HepG2 (cell line): ENCODE data around the gene RTCA. TPM values are rescaled to one million over a fixed set of nuclear protein-coding genes. Genes with fewer than 3 reads are reported as not detected.
"Not testable (repeated sequence)": the region's sequence is repeated elsewhere in the genome, so short reads cannot be mapped to it uniquely, and the experiment has no call there.

Experiments used
- ATAC-seq: fragments of 200-7000 bp; cut with Tn5 transposase; 3 replicates; pipeline ENCODE4 v1.9.1; 2020; ENCODE audit warnings: mild to moderate bottlenecking, moderate library complexity
- BruUV-seq: library from RNA; stranded (reverse); fragments of 400-500 nt; replicated peaks from 2 replicates; lab custom pipeline; 2021; lab: Mats Ljungman, UMichigan
- CTCF ChIA-PET: fragments of 300-600 bp; formaldehyde crosslinking; extraction: SDS; loops from one replicate; lab custom pipeline; 2021; ENCODE audit warnings: low total read pairs, inconsistent platforms, low intra/inter-chr PET ratio; lab: Yijun Ruan, JAX
- POLR2A ChIA-PET: fragments of 350-600 bp; sonication (Branson Sonifier 250); formaldehyde crosslinking; loops from one replicate; lab custom pipeline; 2020; ENCODE audit warnings: antibody characterized with exemption, inconsistent platforms; lab: Yijun Ruan, JAX
- DNase-seq: peaks from one replicate; pipeline ENCODE4 v3.0.0-alpha.2; 2015; ENCODE audit warnings: low spot score
- FAIRE-seq: peaks from 3 replicates; lab custom pipeline; 2011; peaks lifted over from hg19 to GRCh38; lab: Jason Lieb, UNC
- H2AFZ ChIP-seq: one replicate; pipeline ENCODE4 v1.6.1; 2011; ENCODE audit warnings: low read length, inconsistent platforms
- H3K27ac ChIP-seq: fragments of 300-600 bp; 3 replicates; pipeline ENCODE4 v1.8.0; 2011; ENCODE audit warnings: mixed run types, mild to moderate bottlenecking, mixed read lengths, low read length, inconsistent platforms; ENCODE audit not compliant: insufficient read depth; ENCODE audit errors: extremely low read length
- H3K27me3 ChIP-seq, 2 experiments: fragments of 200-600 bp in 1 of 2; 2 replicates in 1 of 2; 3 replicates in 1 of 2; pipeline versions ENCODE4 v1.6.0 to v1.8.0; 2011; ENCODE audit warnings: low read length in 2 of 2, mild to moderate bottlenecking in 2 of 2, moderate library complexity in 2 of 2, inconsistent platforms in 1 of 2; ENCODE audit not compliant: insufficient read depth in 2 of 2, control insufficient read depth in 1 of 2
- H3K36me3 ChIP-seq, 2 experiments: fragments of 200-600 bp in 1 of 2; replicated peaks in 1 of 2; 2 replicates in 1 of 2; 3 replicates in 1 of 2; pipeline versions ENCODE4 v1.5.1 to v1.8.0; 2011; ENCODE audit warnings: low read length in 2 of 2, inconsistent platforms in 1 of 2; ENCODE audit not compliant: insufficient read depth in 2 of 2, control insufficient read depth in 1 of 2
- H3K4me1 ChIP-seq: 2 replicates; pipeline ENCODE4 v1.5.1; 2012; ENCODE audit warnings: low read length, inconsistent platforms; ENCODE audit not compliant: insufficient read depth
- H3K4me2 ChIP-seq: 2 replicates; pipeline ENCODE4 v1.6.0; 2011; ENCODE audit warnings: low read depth, low read length, inconsistent platforms
- H3K4me3 ChIP-seq, 3 experiments: fragments of 200-600 bp in 1 of 3; sonication (generic), shearing (Covaris generic) in 1 of 3; replicated peaks in 1 of 3; 2 replicates each; pipeline ENCODE4 v1.5.1; 2011 to 2016; ENCODE audit warnings: low read length in 3 of 3, inconsistent platforms in 2 of 3, low read depth in 2 of 3, mild to moderate bottlenecking in 2 of 3, control low read depth in 1 of 3, mixed read lengths in 1 of 3; ENCODE audit not compliant: insufficient read depth in 1 of 3
- H3K79me2 ChIP-seq: one replicate; pipeline ENCODE4 v1.6.1; 2011; ENCODE audit warnings: low read length, inconsistent platforms; ENCODE audit not compliant: insufficient read depth
- H3K9ac ChIP-seq: 2 replicates; pipeline ENCODE4 v1.6.0; 2011; ENCODE audit warnings: mild to moderate bottlenecking, low read depth, low read length, inconsistent platforms; ENCODE audit not compliant: insufficient read depth
- H3K9me3 ChIP-seq: 2 replicates; pipeline ENCODE4 v1.5.1; 2012; ENCODE audit warnings: mild to moderate bottlenecking, low read length
- H4K20me1 ChIP-seq: 2 replicates; pipeline ENCODE4 v1.6.0; 2011; ENCODE audit warnings: inconsistent platforms, mild to moderate bottlenecking, low read length, moderate library complexity; ENCODE audit not compliant: insufficient read depth
- ATAD3A ChIP-seq: sonication (generic); formaldehyde crosslinking; IDR thresholded peaks from 2 replicates; pipeline ENCODE4 v1.4.0; 2020; ENCODE audit warnings: missing genetic modification reagents
- FOXA3 ChIP-seq: IDR thresholded peaks from 2 replicates; pipeline ENCODE4 v1.6.1; 2016; ENCODE audit warnings: missing genetic modification reagents, missing compliant biosample characterization
- HOXA9 ChIP-seq: sonication (generic); formaldehyde crosslinking; IDR thresholded peaks from 2 replicates; pipeline ENCODE4 v1.8.1; 2022; ENCODE audit warnings: missing genetic modification reagents, mild to moderate bottlenecking, moderate library complexity, borderline replicate concordance
- MEIS2 ChIP-seq: sonication (generic); formaldehyde crosslinking; IDR thresholded peaks from 2 replicates; pipeline ENCODE4 v1.9.0; 2021; ENCODE audit warnings: mild to moderate bottlenecking, missing genetic modification reagents
- NCOA5 ChIP-seq: sonication (generic); formaldehyde crosslinking; IDR thresholded peaks from 2 replicates; pipeline ENCODE4 v1.4.0; 2020; ENCODE audit warnings: missing genetic modification reagents
- SRSF4 ChIP-seq: fragments of 200-400 bp; formaldehyde crosslinking; IDR thresholded peaks from one replicate; pipeline ENCODE4 v1.6.1; 2018; ENCODE audit warnings: mild to moderate bottlenecking, low read depth, low read length, moderate library complexity; ENCODE audit not compliant: poor library complexity, severe bottlenecking
- ZBTB7A ChIP-seq: sonication (generic); formaldehyde crosslinking; IDR thresholded peaks from 2 replicates; pipeline ENCODE4 v1.8.0; 2022; ENCODE audit warnings: mild to moderate bottlenecking, missing genetic modification reagents
- ZNF143 ChIP-seq: sonication (generic); formaldehyde crosslinking; IDR thresholded peaks from 2 replicates; pipeline ENCODE4 v1.4.0; 2020; ENCODE audit warnings: missing genetic modification reagents
- ZNF674 ChIP-seq: sonication (generic); formaldehyde crosslinking; IDR thresholded peaks from 2 replicates; pipeline ENCODE4 v1.5.0; 2020; ENCODE audit warnings: low read depth, mild to moderate bottlenecking, missing genetic modification reagents
- ZNF761 ChIP-seq: sonication (generic); formaldehyde crosslinking; conservative IDR thresholded peaks from 2 replicates; pipeline ENCODE4 v1.4.0; 2020; ENCODE audit warnings: mild to moderate bottlenecking, missing genetic modification reagents
- ZNF839 ChIP-seq: sonication (generic); formaldehyde crosslinking; IDR thresholded peaks from 2 replicates; pipeline ENCODE4 v1.4.0; 2020; ENCODE audit warnings: missing genetic modification reagents, mild to moderate bottlenecking, borderline replicate concordance
- WGBS: methylation state at CpG from one replicate; pipeline ENCODE4 v1.1.6; 2017; ENCODE audit warnings: low lambda C conversion rate; 5-methylcytosine and 5-hydroxymethylcytosine counted together
- in situ Hi-C: cut with HindIII; loops from 2 replicates; pipeline ENCODE4 v1.10.0; 2017; ENCODE audit warnings: low pct_unique_long_range_greater_than_20kb; ENCODE audit not compliant: extremely low pct_ligation_motif_present
- intact Hi-C: fragments of 100-400 bp; cut with micrococcal nuclease; formaldehyde crosslinking; loops from one replicate; pipeline ENCODE4 v1.10.0; 2022; ENCODE audit not compliant: unreplicated experiment
- polyA plus RNA-seq, 8 experiments: library from polyadenylated mRNA; depleted of rRNA in 3 of 8; stranded (reverse) in 7 of 8; unstranded in 1 of 8; fragments of >200 nt; fragmentation: Illumina TruSeq in 4 of 8; extraction: Trizol in 4 of 8; gene quantifications; 2 replicates each; pipeline versions ENCODE4 v1.2.1 to v1.2.3, GENCODE V29; 2011 to 2016; ENCODE audit warnings: low read depth in 4 of 8, missing spikeins in 1 of 8, mixed read lengths in 1 of 8; ENCODE audit not compliant: insufficient read depth in 1 of 8
- total RNA-seq, 5 experiments: library from RNA; depleted of rRNA; stranded (reverse); fragments of >200 nt; fragmentation: Illumina TruSeq; extraction: Trizol; gene quantifications; 2 replicates each; pipeline ENCODE4 v1.2.3, GENCODE V29; 2016; ENCODE audit warnings: low read depth in 1 of 5
- TF ChIP-seq, protein P1 (sequence below): sonication (generic); formaldehyde crosslinking; IDR thresholded peaks from 2 replicates; pipeline ENCODE4 v1.5.0; 2020; ENCODE audit warnings: missing genetic modification reagents
- TF ChIP-seq, protein P2 (sequence below): sonication (generic); formaldehyde crosslinking; conservative IDR thresholded peaks from 2 replicates; pipeline ENCODE4 v1.8.1; 2023; ENCODE audit warnings: missing genetic modification reagents
- TF ChIP-seq, protein P3 (sequence below): sonication (generic); formaldehyde crosslinking; IDR thresholded peaks from 2 replicates; pipeline ENCODE4 v1.5.1; 2020; ENCODE audit warnings: missing genetic modification reagents, mild to moderate bottlenecking, borderline replicate concordance

RTCA gene
- total and polyA plus RNA-seq, 2 of the 13 experiments (the other 11 are each of a cell fraction or from before 2014, with no cell fraction given) = 22.7 to 31.0 TPM

DNA sequence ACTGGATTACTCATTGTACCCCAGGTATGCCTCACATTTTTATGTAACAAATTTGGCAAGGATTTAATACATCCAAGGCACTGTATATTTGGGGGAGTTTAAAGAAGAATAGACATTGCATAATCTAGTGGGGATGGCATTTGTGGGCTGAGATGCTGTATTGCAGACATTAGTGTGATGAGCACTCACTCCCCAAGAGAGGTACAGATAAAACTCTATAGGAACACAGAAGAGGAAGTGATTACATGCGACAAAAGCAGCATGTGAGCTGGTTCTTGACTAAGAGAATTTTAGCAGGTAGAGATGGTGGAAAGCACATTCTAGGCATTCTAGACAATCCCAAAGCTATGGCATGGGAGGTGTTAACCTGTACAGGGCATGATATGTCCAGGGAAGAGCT, 62.1 kb downstream of the RTCA start (continued):
- TF ChIP-seq ATAD3A (no peak), ZNF143 (no peak)
- TF ChIP-seq, protein P1, sequence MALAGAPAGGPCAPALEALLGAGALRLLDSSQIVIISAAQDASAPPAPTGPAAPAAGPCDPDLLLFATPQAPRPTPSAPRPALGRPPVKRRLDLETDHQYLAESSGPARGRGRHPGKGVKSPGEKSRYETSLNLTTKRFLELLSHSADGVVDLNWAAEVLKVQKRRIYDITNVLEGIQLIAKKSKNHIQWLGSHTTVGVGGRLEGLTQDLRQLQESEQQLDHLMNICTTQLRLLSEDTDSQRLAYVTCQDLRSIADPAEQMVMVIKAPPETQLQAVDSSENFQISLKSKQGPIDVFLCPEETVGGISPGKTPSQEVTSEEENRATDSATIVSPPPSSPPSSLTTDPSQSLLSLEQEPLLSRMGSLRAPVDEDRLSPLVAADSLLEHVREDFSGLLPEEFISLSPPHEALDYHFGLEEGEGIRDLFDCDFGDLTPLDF (CRISPR knock-in tag) = no peak
- TF ChIP-seq, all 625 proteins: peak for 0

DNA sequence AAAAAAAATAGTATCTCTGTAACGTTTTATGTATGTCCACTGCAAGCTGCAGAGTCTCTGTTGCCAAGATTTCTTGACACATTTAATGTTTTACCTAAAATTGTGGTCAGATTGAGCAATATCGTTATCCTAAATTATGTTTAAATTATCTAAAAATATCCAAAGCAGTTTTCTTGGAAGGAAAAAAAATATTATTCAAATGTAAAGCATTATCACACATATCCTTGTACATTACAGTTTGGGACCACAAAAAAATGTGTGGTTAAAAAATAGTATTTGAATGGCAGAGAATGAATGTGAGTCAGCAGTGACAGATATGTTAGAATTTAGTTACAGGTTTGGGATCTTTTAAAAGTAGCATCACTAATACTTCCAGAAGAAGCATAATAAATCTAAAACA, 65.1 kb downstream of the RTCA start:
- H3K36me3 ChIP-seq, ATAC-seq, H4K20me1 ChIP-seq, FAIRE-seq, intact Hi-C loops, H3K4me1 ChIP-seq, H3K9ac ChIP-seq, in situ Hi-C loops, H2AFZ ChIP-seq, H3K27me3 ChIP-seq, POLR2A ChIA-PET, BruUV-seq, CTCF ChIA-PET, H3K79me2 ChIP-seq, DNase-seq, H3K27ac ChIP-seq, H3K4me2 ChIP-seq, H3K9me3 ChIP-seq, H3K4me3 ChIP-seq: not testable (repeated sequence)
- 8% methylated on average over 2 of the region's 2 CpGs for WGBS

DNA sequence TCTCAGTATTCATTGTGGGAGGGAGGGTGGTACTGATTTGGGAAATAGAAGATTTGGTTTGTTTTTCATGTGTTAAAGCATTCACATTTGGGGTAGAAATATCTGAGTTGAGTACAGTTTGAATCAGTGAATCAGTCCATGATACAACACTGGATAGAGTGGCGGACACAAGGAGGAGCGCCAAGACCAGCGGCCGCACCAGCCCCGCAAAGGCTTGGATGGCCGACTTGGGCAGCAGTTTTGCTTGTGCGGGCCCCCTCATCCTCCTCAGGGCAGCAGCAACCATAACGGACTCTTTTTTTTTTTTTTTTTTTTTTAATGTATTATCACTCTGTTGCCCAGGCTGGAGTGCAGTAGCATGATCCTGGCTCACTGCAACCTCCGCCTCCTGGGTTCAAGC, 66.3 kb downstream of the RTCA start:
- Histone ChIP-seq H3K9me3 (no peaks in the 10 kb centered on the region), H2AFZ (no peak overlapping the region), H3K27me3 (no peaks in the 10 kb centered on the region), H3K4me3 (no peak overlapping the region), H3K9ac (no peak overlapping the region), H3K79me2 (no peaks in the 10 kb centered on the region), H4K20me1 (no peaks in the 10 kb centered on the region), H3K4me2 (no peak overlapping the region), H3K4me1 (no peaks in the 10 kb centered on the region), H3K27ac (no peak overlapping the region), H3K36me3 (no peaks in the 10 kb centered on the region)
- TF ChIP-seq HOXA9 (CRISPR knock-in tag) = no peak
- no peak for TF ChIP-seq ZNF674 (CRISPR knock-in tag)
- TF ChIP-seq, protein P2, sequence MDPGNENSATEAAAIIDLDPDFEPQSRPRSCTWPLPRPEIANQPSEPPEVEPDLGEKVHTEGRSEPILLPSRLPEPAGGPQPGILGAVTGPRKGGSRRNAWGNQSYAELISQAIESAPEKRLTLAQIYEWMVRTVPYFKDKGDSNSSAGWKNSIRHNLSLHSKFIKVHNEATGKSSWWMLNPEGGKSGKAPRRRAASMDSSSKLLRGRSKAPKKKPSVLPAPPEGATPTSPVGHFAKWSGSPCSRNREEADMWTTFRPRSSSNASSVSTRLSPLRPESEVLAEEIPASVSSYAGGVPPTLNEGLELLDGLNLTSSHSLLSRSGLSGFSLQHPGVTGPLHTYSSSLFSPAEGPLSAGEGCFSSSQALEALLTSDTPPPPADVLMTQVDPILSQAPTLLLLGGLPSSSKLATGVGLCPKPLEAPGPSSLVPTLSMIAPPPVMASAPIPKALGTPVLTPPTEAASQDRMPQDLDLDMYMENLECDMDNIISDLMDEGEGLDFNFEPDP (CRISPR knock-in tag) = no peak
- TF ChIP-seq ZNF761 (CRISPR knock-in tag) = no peak
- no peak for TF ChIP-seq SRSF4
- no peak for TF ChIP-seq ZNF839 (CRISPR knock-in tag)
- TF ChIP-seq MEIS2 (CRISPR knock-in tag) = no peak
- TF ChIP-seq ZBTB7A (CRISPR knock-in tag) = no peak
- TF ChIP-seq, protein P3, sequence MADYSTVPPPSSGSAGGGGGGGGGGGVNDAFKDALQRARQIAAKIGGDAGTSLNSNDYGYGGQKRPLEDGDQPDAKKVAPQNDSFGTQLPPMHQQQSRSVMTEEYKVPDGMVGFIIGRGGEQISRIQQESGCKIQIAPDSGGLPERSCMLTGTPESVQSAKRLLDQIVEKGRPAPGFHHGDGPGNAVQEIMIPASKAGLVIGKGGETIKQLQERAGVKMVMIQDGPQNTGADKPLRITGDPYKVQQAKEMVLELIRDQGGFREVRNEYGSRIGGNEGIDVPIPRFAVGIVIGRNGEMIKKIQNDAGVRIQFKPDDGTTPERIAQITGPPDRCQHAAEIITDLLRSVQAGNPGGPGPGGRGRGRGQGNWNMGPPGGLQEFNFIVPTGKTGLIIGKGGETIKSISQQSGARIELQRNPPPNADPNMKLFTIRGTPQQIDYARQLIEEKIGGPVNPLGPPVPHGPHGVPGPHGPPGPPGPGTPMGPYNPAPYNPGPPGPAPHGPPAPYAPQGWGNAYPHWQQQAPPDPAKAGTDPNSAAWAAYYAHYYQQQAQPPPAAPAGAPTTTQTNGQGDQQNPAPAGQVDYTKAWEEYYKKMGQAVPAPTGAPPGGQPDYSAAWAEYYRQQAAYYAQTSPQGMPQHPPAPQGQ (CRISPR knock-in tag) = no peak
- TF ChIP-seq FOXA3 = no peak
- TF ChIP-seq NCOA5 (CRISPR knock-in tag) = no peak
- ATAC-seq (no peak), DNase-seq (no peak), FAIRE-seq (no peak)
- no TSS peak for BruUV-seq
- in situ Hi-C loops (no loop called here), intact Hi-C loops (no loop called here)
- 77% methylated on average over 9 of the region's 9 CpGs for WGBS
- ChIA-PET CTCF (no interaction called here), POLR2A (no interaction called here)
